Upper lobe of left lung (tissue), 4 donors: ENCODE results near the gene SOX30.

Source experiments
- EP300 ChIP-seq, 4 donors: sonication (generic); formaldehyde crosslinking; IDR thresholded peaks; one replicate each; pipeline ENCODE4 v1.5.1; 2017; ENCODE audit warnings: antibody characterized with exemption in 4 of 4, control low read depth in 2 of 4
- POLR2A ChIP-seq, 4 donors: fragments of 450-650 bp; IDR thresholded peaks; one replicate each; pipeline ENCODE4 v1.5.1; 2016 to 2017; ENCODE audit warnings: antibody characterized with exemption in 4 of 4, mild to moderate bottlenecking in 2 of 4
- TF ChIP-seq, protein P1 (sequence below), 6 experiments: fragments of 450-650 bp in 4 of 6; fragments of 200-600 bp in 2 of 6; sonication (generic) in 2 of 6; IDR thresholded peaks; one replicate each; pipeline ENCODE4 v1.5.1; 2016 to 2019; ENCODE audit warnings: antibody characterized with exemption in 6 of 6

DNA sequence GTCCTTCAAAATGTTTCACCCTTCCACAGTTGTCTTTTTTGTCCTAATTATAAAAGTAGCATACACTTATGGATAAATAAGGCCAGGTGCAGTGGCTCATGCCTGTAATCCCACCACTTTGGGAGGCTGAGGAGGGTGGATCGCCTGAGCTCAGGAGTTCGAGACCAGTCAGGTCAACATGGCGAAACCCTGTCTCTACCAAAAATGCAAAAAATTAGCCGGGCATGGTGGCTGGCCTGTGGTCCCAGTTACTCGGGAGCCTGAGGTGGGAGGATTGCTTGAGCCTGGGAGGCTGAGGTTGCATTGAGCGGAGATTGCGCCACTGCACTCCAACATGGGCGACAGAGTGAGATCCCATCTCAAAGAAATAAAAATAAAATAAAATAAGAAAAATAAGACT is 20.7 kb upstream of the SOX30 start:
- TF ChIP-seq, protein P1, sequence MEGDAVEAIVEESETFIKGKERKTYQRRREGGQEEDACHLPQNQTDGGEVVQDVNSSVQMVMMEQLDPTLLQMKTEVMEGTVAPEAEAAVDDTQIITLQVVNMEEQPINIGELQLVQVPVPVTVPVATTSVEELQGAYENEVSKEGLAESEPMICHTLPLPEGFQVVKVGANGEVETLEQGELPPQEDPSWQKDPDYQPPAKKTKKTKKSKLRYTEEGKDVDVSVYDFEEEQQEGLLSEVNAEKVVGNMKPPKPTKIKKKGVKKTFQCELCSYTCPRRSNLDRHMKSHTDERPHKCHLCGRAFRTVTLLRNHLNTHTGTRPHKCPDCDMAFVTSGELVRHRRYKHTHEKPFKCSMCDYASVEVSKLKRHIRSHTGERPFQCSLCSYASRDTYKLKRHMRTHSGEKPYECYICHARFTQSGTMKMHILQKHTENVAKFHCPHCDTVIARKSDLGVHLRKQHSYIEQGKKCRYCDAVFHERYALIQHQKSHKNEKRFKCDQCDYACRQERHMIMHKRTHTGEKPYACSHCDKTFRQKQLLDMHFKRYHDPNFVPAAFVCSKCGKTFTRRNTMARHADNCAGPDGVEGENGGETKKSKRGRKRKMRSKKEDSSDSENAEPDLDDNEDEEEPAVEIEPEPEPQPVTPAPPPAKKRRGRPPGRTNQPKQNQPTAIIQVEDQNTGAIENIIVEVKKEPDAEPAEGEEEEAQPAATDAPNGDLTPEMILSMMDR (IDR thresholded peaks at IDR 0.05), result no peak
- TF ChIP-seq EP300 (IDR thresholded peaks at IDR 0.05) (no peak), POLR2A (IDR thresholded peaks at IDR 0.05) (no peak)
